H9 (cell line): ENCODE measurements around the gene SEL1L2. TPM values are rescaled to one million over a fixed set of nuclear protein-coding genes. Genes with fewer than 3 reads are reported as not detected.

Experiments
- DNase-seq: peaks from one replicate; pipeline ENCODE4 v3.0.0-alpha.2; 2017
- H2AFZ ChIP-seq: one replicate; pipeline ENCODE4 v1.6.1; 2013; ENCODE audit warnings: mild to moderate bottlenecking, low read length, control low read depth, moderate library complexity
- H2AK5ac ChIP-seq: 2 replicates; pipeline ENCODE4 v1.6.1; 2013; ENCODE audit warnings: low read length, control low read depth, mixed read lengths; ENCODE audit not compliant: insufficient read length
- H2BK120ac ChIP-seq: one replicate; pipeline ENCODE4 v1.6.1; 2013; ENCODE audit warnings: low read depth, mild to moderate bottlenecking, low read length, control low read depth, inconsistent platforms; ENCODE audit not compliant: poor library complexity, severe bottlenecking
- H2BK12ac ChIP-seq: 2 replicates; pipeline ENCODE4 v1.6.1; 2013; ENCODE audit warnings: low read length, control low read depth, mixed read lengths, low read depth; ENCODE audit not compliant: insufficient read length
- H2BK15ac ChIP-seq: 2 replicates; pipeline ENCODE4 v1.6.1; 2013; ENCODE audit warnings: low read depth, low read length, control low read depth
- H2BK20ac ChIP-seq: one replicate; pipeline ENCODE4 v1.6.1; 2013; ENCODE audit warnings: low read depth, mild to moderate bottlenecking, low read length, control low read depth, inconsistent platforms; ENCODE audit not compliant: poor library complexity, severe bottlenecking
- H2BK5ac ChIP-seq: 2 replicates; pipeline ENCODE4 v1.6.1; 2013; ENCODE audit warnings: low read length, control low read depth, mixed read lengths; ENCODE audit not compliant: insufficient read length
- H3K14ac ChIP-seq: 2 replicates; pipeline ENCODE4 v1.6.1; 2013; ENCODE audit warnings: low read length, control low read depth; ENCODE audit not compliant: insufficient read depth
- H3K18ac ChIP-seq: 2 replicates; pipeline ENCODE4 v1.6.1; 2013; ENCODE audit warnings: low read depth, mild to moderate bottlenecking, mixed read lengths, low read length, control low read depth; ENCODE audit not compliant: insufficient read length
- H3K23ac ChIP-seq: 2 replicates; pipeline ENCODE4 v1.6.1; 2013; ENCODE audit warnings: low read length, control low read depth, mixed read lengths, low read depth; ENCODE audit not compliant: insufficient read length
- H3K23me2 ChIP-seq: 2 replicates; pipeline ENCODE4 v1.6.1; 2013; ENCODE audit warnings: low read depth, mild to moderate bottlenecking, mixed read lengths, low read length, control low read depth; ENCODE audit not compliant: insufficient read length, poor library complexity, severe bottlenecking
- H3K27ac ChIP-seq: 2 replicates; pipeline ENCODE4 v1.5.1; 2013; ENCODE audit warnings: low read length, control low read depth, mixed read lengths, low read depth; ENCODE audit not compliant: insufficient read length
- H3K27me3 ChIP-seq: 2 replicates; pipeline ENCODE4 v1.6.1; 2013; ENCODE audit warnings: low read length, control low read depth, inconsistent platforms; ENCODE audit not compliant: insufficient read depth
- H3K4ac ChIP-seq: 2 replicates; pipeline ENCODE4 v1.6.1; 2013; ENCODE audit warnings: low read depth, mild to moderate bottlenecking, control low read depth, inconsistent platforms, low read length, moderate library complexity
- H3K4me1 ChIP-seq: 2 replicates; pipeline ENCODE4 v1.6.1; 2013; ENCODE audit warnings: low read length, control low read depth, inconsistent platforms; ENCODE audit not compliant: insufficient read depth
- H3K4me2 ChIP-seq: 2 replicates; pipeline ENCODE4 v1.6.1; 2013; ENCODE audit warnings: low read length, control low read depth, mixed read lengths; ENCODE audit not compliant: insufficient read length, insufficient read depth
- H3K56ac ChIP-seq: 2 replicates; pipeline ENCODE4 v1.6.1; 2013; ENCODE audit warnings: low read depth, mild to moderate bottlenecking, mixed read lengths, low read length, control low read depth; ENCODE audit not compliant: insufficient read length
- H3K79me1 ChIP-seq: 2 replicates; pipeline ENCODE4 v1.6.1; 2013; ENCODE audit warnings: low read depth, mild to moderate bottlenecking, moderate library complexity, low read length, control low read depth, inconsistent platforms; ENCODE audit not compliant: insufficient read depth, poor library complexity, severe bottlenecking
- H3K79me2 ChIP-seq: 2 replicates; pipeline ENCODE4 v1.6.1; 2013; ENCODE audit warnings: low read length, control low read depth, inconsistent platforms; ENCODE audit not compliant: insufficient read depth
- H3K9ac ChIP-seq: 2 replicates; pipeline ENCODE4 v1.6.1; 2013; ENCODE audit warnings: low read length, control low read depth, mixed read lengths; ENCODE audit not compliant: insufficient read length; ENCODE audit errors: extremely low read depth
- H3K9me3 ChIP-seq: one replicate; pipeline ENCODE4 v1.6.1; 2013; ENCODE audit warnings: low read depth, low read length, inconsistent platforms; ENCODE audit not compliant: control insufficient read depth
- H3T11ph ChIP-seq: one replicate; pipeline ENCODE4 v1.6.1; 2013; ENCODE audit warnings: mild to moderate bottlenecking, low read length, control low read depth, inconsistent platforms
- H4K20me1 ChIP-seq: one replicate; pipeline ENCODE4 v1.6.1; 2013; ENCODE audit not compliant: control insufficient read depth, insufficient read length, insufficient read depth
- H4K5ac ChIP-seq: 2 replicates; pipeline ENCODE4 v1.6.1; 2013; ENCODE audit warnings: low read depth, mild to moderate bottlenecking, mixed read lengths, low read length, control low read depth; ENCODE audit not compliant: insufficient read length
- H4K8ac ChIP-seq: replicated peaks from 2 replicates; pipeline ENCODE4 v1.6.1; 2013; ENCODE audit warnings: low read length, control low read depth, mixed read lengths, low read depth; ENCODE audit not compliant: insufficient read length
- H4K91ac ChIP-seq: 2 replicates; pipeline ENCODE4 v1.6.1; 2013; ENCODE audit warnings: low read depth, mild to moderate bottlenecking, moderate library complexity, mixed read lengths, low read length, control low read depth; ENCODE audit not compliant: insufficient read length
- H3K27ac Mint-ChIP-seq, 3 experiments: 2 replicates in 2 of 3; 3 replicates in 1 of 3; pipeline ENCODE4 v1.8.0; 2020 to 2021; ENCODE audit warnings: mixed read lengths in 3 of 3, mild to moderate bottlenecking in 1 of 3, moderate library complexity in 1 of 3
- H3K27me3 Mint-ChIP-seq: 2 replicates; pipeline ENCODE4 v1.8.0; 2021; ENCODE audit warnings: low read depth, mild to moderate bottlenecking, moderate library complexity, mixed read lengths
- H3K36me3 Mint-ChIP-seq, 3 experiments: 2 replicates in 2 of 3; 3 replicates in 1 of 3; pipeline ENCODE4 v1.8.0; 2020 to 2021; ENCODE audit warnings: low read depth in 3 of 3, mixed read lengths in 3 of 3; ENCODE audit not compliant: insufficient read depth in 1 of 3
- H3K4me1 Mint-ChIP-seq, 2 experiments: 2 replicates each; pipeline ENCODE4 v1.8.0; 2020; ENCODE audit warnings: mixed read lengths in 2 of 2
- H3K4me3 Mint-ChIP-seq, 2 experiments: 2 replicates in 1 of 2; 3 replicates in 1 of 2; pipeline ENCODE4 v1.8.0; 2020 to 2021; ENCODE audit warnings: mild to moderate bottlenecking in 2 of 2, mixed read lengths in 2 of 2, moderate library complexity in 1 of 2
- H3K9me3 Mint-ChIP-seq, 2 experiments: 2 replicates in 1 of 2; 3 replicates in 1 of 2; pipeline ENCODE4 v1.8.0; 2020; ENCODE audit warnings: mild to moderate bottlenecking in 2 of 2, mixed read lengths in 2 of 2, moderate library complexity in 1 of 2
- CTCF ChIP-seq: fragments of 200-600 bp; sonication (generic); conservative IDR thresholded peaks from 3 replicates; pipeline ENCODE4 v1.8.0; 2021; ENCODE audit warnings: antibody characterized with exemption, mild to moderate bottlenecking
- WGBS: extraction: QIAGEN DNeasy Blood & Tissue Kit; methylation state at CpG from one replicate; pipeline ENCODE4 v1.1.7; 2013; ENCODE audit warnings: missing lambda C conversion rate, low lambda C conversion rate, mixed read lengths; ENCODE audit not compliant: insufficient read length; ENCODE audit errors: extremely low coverage; 5-methylcytosine and 5-hydroxymethylcytosine counted together
- total RNA-seq: library from RNA; stranded (reverse); gene quantifications from 2 replicates; pipeline ENCODE4 v1.2.1, GENCODE V29; 2021

Gene SEL1L2
- total RNA-seq, 1 experiment from 2014 or later, result not detected

GRCh38 chr20:13877793-13878192, 112.6 kb downstream of the SEL1L2 start:
- H3K56ac ChIP-seq, result no peak overlapping the region

More at GRCh38 chr20:13877793-13878192, 112.6 kb downstream of the SEL1L2 start:
- no peak overlapping the region for H3K14ac ChIP-seq
- H2AK5ac ChIP-seq, result no peak overlapping the region
- peaks cover 34 to 35% of the 10 kb centered on the region in 2 experiments for H3K4me1 Mint-ChIP-seq
- H3K9me3 Mint-ChIP-seq, result no peaks in the 10 kb centered on the region
- H3K27ac ChIP-seq, result no peak overlapping the region
- no peaks in the 10 kb centered on the region for H3K23me2 ChIP-seq
- H3K4me3 Mint-ChIP-seq, result no peak overlapping the region
- H3K9ac ChIP-seq, result no peak overlapping the region
- H2BK120ac ChIP-seq, result no peak overlapping the region
- peaks cover 6% of the 10 kb centered on the region; the same call in 1 of the 2 replicates for H3K4me1 ChIP-seq
- H2BK5ac ChIP-seq, result no peak overlapping the region
- no peaks in the 10 kb centered on the region; a peak in 1 of 7 replicates for H3K36me3 Mint-ChIP-seq
- no peaks in the 10 kb centered on the region for H4K20me1 ChIP-seq
- no peak overlapping the region for H2BK12ac ChIP-seq
- no peaks in the 10 kb centered on the region for H3K27me3 ChIP-seq
- H2BK15ac ChIP-seq, result no peak overlapping the region
- DNase-seq, result no peak
- H4K8ac ChIP-seq, result no peak overlapping the region
- H4K91ac ChIP-seq, result no peak overlapping the region
- WGBS, result no CpG with 5 or more reads among the region's 4 CpGs
- no peaks in the 10 kb centered on the region for H3K27me3 Mint-ChIP-seq
- H3T11ph ChIP-seq, result no peak overlapping the region
- TF ChIP-seq CTCF, result no peak
- H2AFZ ChIP-seq, result no peak overlapping the region
- no peak overlapping the region for H4K5ac ChIP-seq
- H3K18ac ChIP-seq, result no peak overlapping the region
- H3K79me2 ChIP-seq, result no peaks in the 10 kb centered on the region
- H3K9me3 ChIP-seq, result no peaks in the 10 kb centered on the region
- no peak overlapping the region for H3K27ac Mint-ChIP-seq
- H3K23ac ChIP-seq, result no peak overlapping the region
- no peak overlapping the region for H2BK20ac ChIP-seq
- H3K4me2 ChIP-seq, result no peak overlapping the region
- H3K79me1 ChIP-seq, result no peaks in the 10 kb centered on the region
- H3K4ac ChIP-seq, result no peak overlapping the region
